NCI-H128 (cell line): ENCODE results near the gene PARP16.

Experiments used
- DNase-seq: peaks from one replicate; lab custom pipeline; 2025; ENCODE audit not compliant: unreplicated experiment; lab: John Stamatoyannopoulos, UW

Gene PARP16

GRCh38 chr15:65208647-65209046, 78.0 kb downstream of the PARP16 start:
- DNase-seq = no peak
